ENCODE measurements around the gene SLC39A11. TPM values are rescaled to one million over a fixed set of nuclear protein-coding genes. Genes with fewer than 3 reads are reported as not detected.
A peak's percentile ranks its signal among the peaks of the same experiment; 100 is the strongest.

Gene SLC39A11
- total and polyA plus RNA-seq, 2 of the 13 experiments (the other 11 are each of a cell fraction or from before 2014, with no cell fraction given): 17.2 to 31.5 TPM

DNA sequence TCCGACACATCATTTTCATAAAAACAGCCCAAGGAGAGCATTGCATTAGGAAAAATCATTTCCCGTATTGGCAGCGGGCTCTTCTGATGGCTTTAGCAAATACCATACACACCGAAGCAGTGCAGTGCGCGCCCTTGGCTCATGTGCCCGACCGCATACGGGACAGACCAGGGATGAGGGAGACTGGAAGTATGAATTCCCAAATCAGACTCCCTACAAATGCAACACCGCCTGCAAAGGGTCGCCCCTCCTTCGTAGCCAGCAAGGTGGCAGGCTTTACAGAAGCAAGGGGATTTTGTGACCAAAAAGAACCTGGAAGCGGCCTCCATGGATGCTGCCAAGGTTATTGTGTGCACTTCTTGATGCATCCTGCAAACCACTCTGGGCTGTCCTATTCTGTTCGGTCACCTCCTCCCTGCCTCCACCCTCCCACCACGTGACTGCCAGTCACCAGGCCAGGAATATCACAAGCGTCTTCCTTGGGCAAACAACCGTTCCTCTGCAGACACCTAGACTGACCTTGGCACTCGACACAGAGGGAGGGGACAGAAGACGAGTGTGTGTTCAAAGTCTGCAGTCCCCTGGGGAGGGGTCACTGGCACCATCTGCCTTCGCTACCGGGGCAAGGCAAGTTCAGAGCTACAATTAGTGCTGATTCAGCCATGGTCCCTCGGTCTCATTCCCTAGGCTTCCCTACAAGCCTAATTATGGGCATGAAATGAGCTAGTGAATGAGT is 460.4 kb downstream of the SLC39A11 start (continued):
- TF ChIP-seq, protein P1, sequence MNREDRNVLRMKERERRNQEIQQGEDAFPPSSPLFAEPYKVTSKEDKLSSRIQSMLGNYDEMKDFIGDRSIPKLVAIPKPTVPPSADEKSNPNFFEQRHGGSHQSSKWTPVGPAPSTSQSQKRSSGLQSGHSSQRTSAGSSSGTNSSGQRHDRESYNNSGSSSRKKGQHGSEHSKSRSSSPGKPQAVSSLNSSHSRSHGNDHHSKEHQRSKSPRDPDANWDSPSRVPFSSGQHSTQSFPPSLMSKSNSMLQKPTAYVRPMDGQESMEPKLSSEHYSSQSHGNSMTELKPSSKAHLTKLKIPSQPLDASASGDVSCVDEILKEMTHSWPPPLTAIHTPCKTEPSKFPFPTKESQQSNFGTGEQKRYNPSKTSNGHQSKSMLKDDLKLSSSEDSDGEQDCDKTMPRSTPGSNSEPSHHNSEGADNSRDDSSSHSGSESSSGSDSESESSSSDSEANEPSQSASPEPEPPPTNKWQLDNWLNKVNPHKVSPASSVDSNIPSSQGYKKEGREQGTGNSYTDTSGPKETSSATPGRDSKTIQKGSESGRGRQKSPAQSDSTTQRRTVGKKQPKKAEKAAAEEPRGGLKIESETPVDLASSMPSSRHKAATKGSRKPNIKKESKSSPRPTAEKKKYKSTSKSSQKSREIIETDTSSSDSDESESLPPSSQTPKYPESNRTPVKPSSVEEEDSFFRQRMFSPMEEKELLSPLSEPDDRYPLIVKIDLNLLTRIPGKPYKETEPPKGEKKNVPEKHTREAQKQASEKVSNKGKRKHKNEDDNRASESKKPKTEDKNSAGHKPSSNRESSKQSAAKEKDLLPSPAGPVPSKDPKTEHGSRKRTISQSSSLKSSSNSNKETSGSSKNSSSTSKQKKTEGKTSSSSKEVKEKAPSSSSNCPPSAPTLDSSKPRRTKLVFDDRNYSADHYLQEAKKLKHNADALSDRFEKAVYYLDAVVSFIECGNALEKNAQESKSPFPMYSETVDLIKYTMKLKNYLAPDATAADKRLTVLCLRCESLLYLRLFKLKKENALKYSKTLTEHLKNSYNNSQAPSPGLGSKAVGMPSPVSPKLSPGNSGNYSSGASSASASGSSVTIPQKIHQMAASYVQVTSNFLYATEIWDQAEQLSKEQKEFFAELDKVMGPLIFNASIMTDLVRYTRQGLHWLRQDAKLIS (CRISPR knock-in tag; IDR thresholded peaks at IDR 0.05): no peak
- TF ChIP-seq JUND (CRISPR knock-in tag; IDR thresholded peaks at IDR 0.05): peak; percentile 69; the same call in 1 of the 2 replicates
- TF ChIP-seq BORCS8-MEF2B (CRISPR knock-in tag; IDR thresholded peaks at IDR 0.05): no peak
- TF ChIP-seq ZNF30 (CRISPR knock-in tag; IDR thresholded peaks at IDR 0.05): no peak
- TF ChIP-seq POLR2G (IDR thresholded peaks at IDR 0.05; ENCODE audit: low read depth, low read length): peak; percentile 66
- no peak; the same call in 1 of the 2 replicates for TF ChIP-seq ZNF343 (CRISPR knock-in tag; IDR thresholded peaks at IDR 0.05)
- TF ChIP-seq SYNCRIP (IDR thresholded peaks at IDR 0.05; ENCODE audit: insufficient read depth, low read depth, low read length): no peak
- TF ChIP-seq, protein P2, sequence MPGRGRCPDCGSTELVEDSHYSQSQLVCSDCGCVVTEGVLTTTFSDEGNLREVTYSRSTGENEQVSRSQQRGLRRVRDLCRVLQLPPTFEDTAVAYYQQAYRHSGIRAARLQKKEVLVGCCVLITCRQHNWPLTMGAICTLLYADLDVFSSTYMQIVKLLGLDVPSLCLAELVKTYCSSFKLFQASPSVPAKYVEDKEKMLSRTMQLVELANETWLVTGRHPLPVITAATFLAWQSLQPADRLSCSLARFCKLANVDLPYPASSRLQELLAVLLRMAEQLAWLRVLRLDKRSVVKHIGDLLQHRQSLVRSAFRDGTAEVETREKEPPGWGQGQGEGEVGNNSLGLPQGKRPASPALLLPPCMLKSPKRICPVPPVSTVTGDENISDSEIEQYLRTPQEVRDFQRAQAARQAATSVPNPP (CRISPR knock-in tag; IDR thresholded peaks at IDR 0.05): no peak
- TF ChIP-seq, protein P3, sequence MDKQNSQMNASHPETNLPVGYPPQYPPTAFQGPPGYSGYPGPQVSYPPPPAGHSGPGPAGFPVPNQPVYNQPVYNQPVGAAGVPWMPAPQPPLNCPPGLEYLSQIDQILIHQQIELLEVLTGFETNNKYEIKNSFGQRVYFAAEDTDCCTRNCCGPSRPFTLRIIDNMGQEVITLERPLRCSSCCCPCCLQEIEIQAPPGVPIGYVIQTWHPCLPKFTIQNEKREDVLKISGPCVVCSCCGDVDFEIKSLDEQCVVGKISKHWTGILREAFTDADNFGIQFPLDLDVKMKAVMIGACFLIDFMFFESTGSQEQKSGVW (CRISPR knock-in tag; IDR thresholded peaks at IDR 0.05; ENCODE audit: borderline replicate concordance): no peak
- TF ChIP-seq, protein P4, sequence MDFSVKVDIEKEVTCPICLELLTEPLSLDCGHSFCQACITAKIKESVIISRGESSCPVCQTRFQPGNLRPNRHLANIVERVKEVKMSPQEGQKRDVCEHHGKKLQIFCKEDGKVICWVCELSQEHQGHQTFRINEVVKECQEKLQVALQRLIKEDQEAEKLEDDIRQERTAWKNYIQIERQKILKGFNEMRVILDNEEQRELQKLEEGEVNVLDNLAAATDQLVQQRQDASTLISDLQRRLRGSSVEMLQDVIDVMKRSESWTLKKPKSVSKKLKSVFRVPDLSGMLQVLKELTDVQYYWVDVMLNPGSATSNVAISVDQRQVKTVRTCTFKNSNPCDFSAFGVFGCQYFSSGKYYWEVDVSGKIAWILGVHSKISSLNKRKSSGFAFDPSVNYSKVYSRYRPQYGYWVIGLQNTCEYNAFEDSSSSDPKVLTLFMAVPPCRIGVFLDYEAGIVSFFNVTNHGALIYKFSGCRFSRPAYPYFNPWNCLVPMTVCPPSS (IDR thresholded peaks at IDR 0.05): no peak
- TF ChIP-seq ZFP36L1 (CRISPR knock-in tag; IDR thresholded peaks at IDR 0.05): peak; percentile 77; the same call in 1 of the 2 replicates
- TF ChIP-seq ZSCAN12 (CRISPR knock-in tag; IDR thresholded peaks at IDR 0.05): no peak
- TF ChIP-seq ZNF577 (CRISPR knock-in tag; IDR thresholded peaks at IDR 0.05; ENCODE audit: borderline replicate concordance, low read depth): no peak
- no peak for TF ChIP-seq CHCHD3 (CRISPR knock-in tag; IDR thresholded peaks at IDR 0.05)
- TF ChIP-seq MXI1 (IDR thresholded peaks at IDR 0.05; ENCODE audit: borderline replicate concordance, low read depth, low read length): no peak; the same call in 2 of the 3 replicates
- TF ChIP-seq ZNF225 (CRISPR knock-in tag; IDR thresholded peaks at IDR 0.05): no peak
- TF ChIP-seq, protein P5, sequence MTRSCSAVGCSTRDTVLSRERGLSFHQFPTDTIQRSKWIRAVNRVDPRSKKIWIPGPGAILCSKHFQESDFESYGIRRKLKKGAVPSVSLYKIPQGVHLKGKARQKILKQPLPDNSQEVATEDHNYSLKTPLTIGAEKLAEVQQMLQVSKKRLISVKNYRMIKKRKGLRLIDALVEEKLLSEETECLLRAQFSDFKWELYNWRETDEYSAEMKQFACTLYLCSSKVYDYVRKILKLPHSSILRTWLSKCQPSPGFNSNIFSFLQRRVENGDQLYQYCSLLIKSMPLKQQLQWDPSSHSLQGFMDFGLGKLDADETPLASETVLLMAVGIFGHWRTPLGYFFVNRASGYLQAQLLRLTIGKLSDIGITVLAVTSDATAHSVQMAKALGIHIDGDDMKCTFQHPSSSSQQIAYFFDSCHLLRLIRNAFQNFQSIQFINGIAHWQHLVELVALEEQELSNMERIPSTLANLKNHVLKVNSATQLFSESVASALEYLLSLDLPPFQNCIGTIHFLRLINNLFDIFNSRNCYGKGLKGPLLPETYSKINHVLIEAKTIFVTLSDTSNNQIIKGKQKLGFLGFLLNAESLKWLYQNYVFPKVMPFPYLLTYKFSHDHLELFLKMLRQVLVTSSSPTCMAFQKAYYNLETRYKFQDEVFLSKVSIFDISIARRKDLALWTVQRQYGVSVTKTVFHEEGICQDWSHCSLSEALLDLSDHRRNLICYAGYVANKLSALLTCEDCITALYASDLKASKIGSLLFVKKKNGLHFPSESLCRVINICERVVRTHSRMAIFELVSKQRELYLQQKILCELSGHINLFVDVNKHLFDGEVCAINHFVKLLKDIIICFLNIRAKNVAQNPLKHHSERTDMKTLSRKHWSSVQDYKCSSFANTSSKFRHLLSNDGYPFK (CRISPR knock-in tag; IDR thresholded peaks at IDR 0.05; ENCODE audit: borderline replicate concordance): peak; percentile 98
- no peak for TF ChIP-seq CAMTA2 (CRISPR knock-in tag; IDR thresholded peaks at IDR 0.05; ENCODE audit: borderline replicate concordance)
- no peak for TF ChIP-seq ZNF713 (CRISPR knock-in tag; IDR thresholded peaks at IDR 0.05)

Data from HepG2 (cell line).